K562 (cell line): ENCODE data around the gene METTL24. TPM values are rescaled to one million over a fixed set of nuclear protein-coding genes. Genes with fewer than 3 reads are reported as not detected.

Source experiments
- ATF2 ChIP-seq: sonication (generic); formaldehyde crosslinking; IDR thresholded peaks from 2 replicates; pipeline ENCODE4 v1.8.1; 2022; ENCODE audit warnings: missing genetic modification reagents
- CBX1 ChIP-seq: sonication (generic); IDR thresholded peaks from 2 replicates; pipeline ENCODE4 v1.6.1; 2016; ENCODE audit warnings: antibody characterized with exemption, low read depth, mild to moderate bottlenecking
- FOXA1 ChIP-seq: fragments of 450-650 bp; IDR thresholded peaks from 2 replicates; pipeline ENCODE4 v1.6.1; 2016; ENCODE audit warnings: mild to moderate bottlenecking, borderline replicate concordance
- HSF4 ChIP-seq: fragments of 250-450 bp; sonication (Bioruptor Pico); IDR thresholded peaks from 2 replicates; pipeline ENCODE4 v2.1.2; 2022; ENCODE audit warnings: mild to moderate bottlenecking, moderate library complexity, borderline replicate concordance
- RAD21 ChIP-seq, 2 experiments: fragments of 250-450 bp in 1 of 2; fragments of 450-650 bp in 1 of 2; sonication (Bioruptor Pico) in 1 of 2; formaldehyde crosslinking in 1 of 2; IDR thresholded peaks in 1 of 2; conservative IDR thresholded peaks in 1 of 2; 2 replicates each; pipeline versions ENCODE4 v1.4.0 to v1.8.0; 2020 to 2022; ENCODE audit warnings: mild to moderate bottlenecking in 2 of 2, moderate library complexity in 1 of 2
- USF2 ChIP-seq: sonication (generic); formaldehyde crosslinking; IDR thresholded peaks from 2 replicates; pipeline ENCODE4 v1.5.0; 2020; ENCODE audit warnings: missing genetic modification reagents
- ZBTB1 ChIP-seq: sonication (generic); formaldehyde crosslinking; IDR thresholded peaks from 2 replicates; pipeline ENCODE4 v1.8.1; 2023; ENCODE audit warnings: missing genetic modification reagents, low read depth, mild to moderate bottlenecking, borderline replicate concordance
- ZNF184 ChIP-seq: sonication (generic); formaldehyde crosslinking; IDR thresholded peaks from 2 replicates; pipeline ENCODE4 v1.5.0; 2020; ENCODE audit warnings: missing genetic modification reagents
- ZNF384 ChIP-seq: IDR thresholded peaks from 2 replicates; pipeline ENCODE4 v1.6.1; 2012; ENCODE audit warnings: low read depth, low read length, improper control_type of control experiment
- ZNF79 ChIP-seq: fragments of 250-450 bp; sonication (Bioruptor Pico); IDR thresholded peaks from 2 replicates; pipeline ENCODE4 v1.4.0; 2020; ENCODE audit warnings: low read depth, mild to moderate bottlenecking, moderate library complexity
- polyA plus RNA-seq, 8 experiments: library from polyadenylated mRNA; depleted of rRNA in 4 of 8; stranded (reverse) in 5 of 8; unstranded in 3 of 8; fragments of >200 nt; fragmentation: Nextera tagmentation in 2 of 8; fragmentation: Illumina TruSeq in 1 of 8; extraction: Ambion mirVana in 2 of 8; extraction: Trizol in 1 of 8; gene quantifications; 2 replicates each; pipeline versions ENCODE4 v1.2.1 to v1.2.3, GENCODE V29; 2011 to 2014; ENCODE audit warnings: inconsistent platforms in 1 of 8, missing spikeins in 1 of 8
- total RNA-seq, 7 experiments: library from RNA; depleted of rRNA in 6 of 7; stranded (reverse); fragments of >200 nt in 6 of 7; fragmentation: Illumina TruSeq in 2 of 7; extraction: Trizol in 2 of 7; gene quantifications; 2 replicates each; pipeline versions ENCODE4 v1.2.1 to v1.2.3, GENCODE V29; 2011 to 2021; ENCODE audit warnings: low replicate concordance in 1 of 7

METTL24 gene
- total and polyA plus RNA-seq, 9 of the 15 experiments (the other 6 are each of a cell fraction or from before 2014, with no cell fraction given): not detected

- TF ChIP-seq ATF2 (CRISPR knock-in tag) (no peak), ZNF184 (CRISPR knock-in tag) (no peak), USF2 (CRISPR knock-in tag) (no peak), ZBTB1 (CRISPR knock-in tag) (no peak), FOXA1 (no peak), ZNF384 (no peak), CBX1 (no peak), ZNF79 (CRISPR knock-in tag) (no peak), HSF4 (CRISPR knock-in tag) (no peak), RAD21 (CRISPR knock-in tag; conservative IDR thresholded peaks at IDR 0.05 in 1 of 2, IDR thresholded peaks at IDR 0.05 in 1 of 2) (no peak)
Measured at GRCh38 chr6:110217266-110217665, 140.9 kb downstream of the METTL24 start (continued).
